HG03342 (cell line): Measurements from ENCODE around the gene PIP4K2C.

Source experiments
- ATAC-seq: cut with Tn5 transposase; IDR thresholded peaks from one replicate; pipeline ENCODE4 v1.9.1; 2021; ENCODE audit warnings: mild to moderate bottlenecking, moderate library complexity; ENCODE audit not compliant: unreplicated experiment

The PIP4K2C gene

DNA sequence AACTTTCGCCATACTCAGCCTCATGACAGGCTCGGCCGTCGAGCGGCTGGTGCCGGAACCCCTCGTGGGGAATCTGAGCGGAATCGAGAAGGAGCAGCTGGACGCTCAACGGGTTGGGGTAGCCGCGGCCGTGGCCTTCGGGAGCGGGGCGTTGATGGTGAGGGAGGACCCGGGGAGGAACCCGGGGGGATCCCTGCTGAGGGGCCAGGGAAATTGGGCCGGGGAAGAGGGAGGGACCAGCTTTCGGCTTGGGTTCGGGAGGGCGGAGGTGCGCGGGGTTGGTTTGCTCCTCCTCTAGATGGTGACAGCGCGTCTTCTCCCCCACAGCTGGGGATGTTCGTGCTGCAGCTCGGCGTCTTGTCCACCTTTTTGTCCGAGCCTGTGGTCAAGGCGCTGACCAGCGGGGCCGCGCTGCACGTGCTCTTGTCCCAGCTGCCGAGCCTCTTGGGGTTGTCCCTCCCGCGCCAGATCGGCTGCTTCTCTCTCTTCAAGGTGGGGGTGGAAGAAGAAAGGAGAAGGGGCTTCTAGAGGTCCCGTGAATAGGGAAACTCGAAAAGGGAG is 30.0 kb downstream of the PIP4K2C start:
- no peak for ATAC-seq

DNA sequence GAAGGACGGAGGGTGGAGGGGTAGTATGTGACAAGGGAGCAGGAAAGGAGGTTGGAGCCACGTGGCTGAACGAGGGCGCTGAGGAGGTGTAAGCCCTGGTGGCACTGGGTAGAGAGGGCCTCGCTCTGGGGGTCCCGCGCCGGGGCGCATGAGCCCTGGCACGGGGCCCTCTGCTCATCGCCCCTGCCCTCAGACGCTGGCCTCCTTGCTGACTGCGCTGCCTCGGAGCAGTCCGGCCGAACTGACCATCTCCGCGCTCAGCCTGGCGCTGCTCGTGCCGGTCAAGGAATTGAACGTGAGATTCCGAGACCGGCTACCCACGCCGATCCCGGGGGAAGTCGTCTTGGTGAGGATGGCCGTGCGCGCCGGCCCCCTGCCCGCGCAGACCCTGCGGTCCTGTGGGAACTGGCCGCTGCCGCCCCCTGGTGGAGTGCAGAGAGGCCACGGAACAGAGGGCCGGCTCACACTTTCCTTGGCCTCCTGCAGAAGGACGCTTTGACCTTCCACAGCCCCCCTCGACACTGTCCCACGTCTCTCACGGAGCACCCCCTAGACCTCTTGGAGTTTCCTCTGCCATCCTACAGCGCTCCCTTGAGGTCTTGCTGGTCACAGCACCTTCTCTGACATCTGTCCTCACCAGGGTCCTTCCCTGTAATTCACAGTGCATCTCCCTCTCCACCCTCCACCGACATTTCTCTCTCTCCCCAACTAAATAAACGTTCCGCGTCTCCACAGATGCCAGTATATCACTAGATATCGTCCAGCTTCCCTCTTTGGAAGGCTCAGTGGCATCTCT is 30.7 kb downstream of the PIP4K2C start:
- no peak for ATAC-seq

DNA sequence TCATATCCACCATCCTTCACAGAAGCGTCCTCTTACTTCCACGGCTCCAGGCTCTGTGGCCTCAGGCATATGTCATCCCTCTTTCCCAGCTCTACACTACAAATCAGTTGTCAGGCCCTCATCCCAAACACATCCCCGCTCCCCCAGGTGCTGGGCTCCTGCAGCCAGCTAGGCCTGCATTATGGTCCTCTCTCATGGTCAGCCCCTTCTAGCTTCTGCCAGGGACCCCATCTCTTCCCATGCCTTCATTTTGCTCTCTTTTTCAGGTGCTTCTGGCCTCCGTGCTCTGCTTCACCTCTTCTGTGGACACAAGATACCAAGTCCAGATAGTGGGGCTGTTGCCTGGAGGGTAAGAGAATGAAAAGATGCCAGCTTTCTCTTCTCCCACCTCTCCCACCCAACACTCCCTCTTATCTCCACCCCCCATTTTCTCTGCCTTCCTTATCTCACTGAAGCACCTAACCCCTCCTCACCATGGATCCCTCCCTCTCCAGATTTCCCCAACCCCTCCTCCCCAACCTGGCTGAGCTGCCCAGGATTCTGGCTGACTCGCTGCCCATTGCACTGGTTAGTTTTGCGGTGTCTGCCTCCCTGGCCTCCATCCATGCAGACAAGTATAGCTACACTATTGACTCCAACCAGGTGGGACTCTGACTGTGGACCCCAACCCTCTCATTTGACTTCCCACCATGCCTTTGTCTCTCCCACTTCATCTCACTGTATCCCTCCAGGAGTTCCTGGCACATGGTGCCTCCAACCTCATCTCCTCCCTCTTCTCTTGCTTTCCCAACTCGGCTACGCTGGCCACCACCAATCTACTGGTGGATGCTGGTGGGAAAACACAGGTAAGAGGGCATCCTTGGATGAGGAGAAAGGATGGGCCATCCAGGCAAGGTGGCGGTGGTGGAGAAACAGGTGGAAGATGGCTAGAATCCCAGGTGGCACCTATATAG is 31.6 kb downstream of the PIP4K2C start:
- ATAC-seq: no peak

DNA sequence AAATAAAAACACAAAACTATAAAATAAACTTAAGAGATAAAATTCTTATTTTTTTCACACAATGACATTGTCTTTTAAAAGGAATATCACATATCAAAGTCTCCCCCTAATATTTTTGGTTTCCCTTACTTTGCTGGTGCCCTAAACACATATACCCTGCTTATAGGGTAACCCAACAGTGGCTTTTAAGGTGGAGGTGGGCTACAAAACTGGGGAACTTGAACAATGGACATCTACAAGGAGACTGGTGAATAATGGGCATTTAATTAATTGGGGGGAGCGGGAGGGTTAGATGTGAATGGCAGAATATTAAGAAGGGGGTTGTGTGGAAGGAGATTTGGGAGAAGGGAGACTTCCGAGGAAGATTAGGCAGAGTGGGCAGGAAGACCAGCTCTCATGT is 32.4 kb downstream of the PIP4K2C start:
- no peak for ATAC-seq

DNA sequence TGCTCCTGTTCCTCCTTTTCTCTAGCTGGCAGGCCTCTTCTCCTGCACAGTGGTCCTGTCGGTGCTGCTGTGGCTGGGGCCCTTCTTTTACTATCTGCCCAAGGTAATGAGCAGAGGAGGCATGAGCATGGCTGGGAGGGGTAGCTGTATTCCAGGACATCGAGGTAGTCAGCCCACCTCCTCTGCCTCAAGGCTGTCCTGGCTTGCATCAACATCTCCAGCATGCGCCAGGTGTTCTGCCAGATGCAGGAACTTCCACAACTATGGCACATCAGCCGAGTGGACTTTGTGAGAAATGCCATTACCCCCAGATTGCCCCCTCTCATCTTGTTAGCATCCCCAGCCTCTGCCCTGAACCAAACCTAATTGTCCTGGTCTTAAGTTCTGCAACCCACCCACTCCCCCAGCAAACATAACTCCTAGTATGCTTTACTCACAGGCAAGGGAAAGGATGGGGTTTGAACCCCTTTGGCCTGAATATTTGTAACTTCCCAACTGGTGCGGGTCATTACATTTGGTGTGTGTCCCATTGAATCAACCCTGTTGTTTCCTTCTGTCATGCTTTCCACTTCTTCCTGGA is 32.9 kb downstream of the PIP4K2C start:
- ATAC-seq: no peak

DNA sequence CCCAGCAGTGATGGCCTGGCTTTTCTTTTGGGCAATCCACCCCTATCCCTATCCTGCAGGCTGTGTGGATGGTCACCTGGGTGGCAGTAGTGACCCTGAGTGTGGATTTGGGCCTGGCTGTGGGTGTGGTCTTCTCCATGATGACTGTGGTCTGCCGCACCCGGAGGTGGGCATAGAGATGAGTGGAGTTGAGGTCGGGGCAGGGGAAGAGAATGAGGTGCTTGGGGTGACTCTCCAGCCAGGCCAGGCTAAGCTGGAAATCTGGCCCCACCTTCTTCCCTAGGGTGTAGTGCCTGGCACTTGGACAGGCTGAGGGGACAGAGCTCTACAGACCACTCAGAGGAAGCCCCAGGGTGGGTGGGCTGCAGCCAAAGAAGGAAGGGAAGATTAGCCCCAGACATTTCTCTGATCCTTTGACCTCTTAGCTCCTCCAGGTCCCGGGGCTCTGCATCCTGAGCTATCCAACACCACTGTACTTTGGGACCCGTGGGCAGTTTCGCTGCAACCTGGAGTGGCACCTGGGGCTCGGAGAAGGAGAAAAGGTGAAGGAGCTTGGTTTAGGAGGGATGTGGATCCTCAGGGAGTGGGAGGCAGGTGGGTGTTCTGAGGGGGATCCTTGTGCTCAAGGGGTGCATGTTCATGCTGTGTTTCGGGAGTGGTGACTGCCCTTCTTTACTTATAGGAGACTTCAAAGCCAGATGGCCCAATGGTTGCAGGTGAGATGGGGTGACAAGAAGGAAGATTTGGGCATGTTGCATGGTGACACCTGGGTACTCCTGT is 33.6 kb downstream of the PIP4K2C start:
- ATAC-seq: no peak

DNA sequence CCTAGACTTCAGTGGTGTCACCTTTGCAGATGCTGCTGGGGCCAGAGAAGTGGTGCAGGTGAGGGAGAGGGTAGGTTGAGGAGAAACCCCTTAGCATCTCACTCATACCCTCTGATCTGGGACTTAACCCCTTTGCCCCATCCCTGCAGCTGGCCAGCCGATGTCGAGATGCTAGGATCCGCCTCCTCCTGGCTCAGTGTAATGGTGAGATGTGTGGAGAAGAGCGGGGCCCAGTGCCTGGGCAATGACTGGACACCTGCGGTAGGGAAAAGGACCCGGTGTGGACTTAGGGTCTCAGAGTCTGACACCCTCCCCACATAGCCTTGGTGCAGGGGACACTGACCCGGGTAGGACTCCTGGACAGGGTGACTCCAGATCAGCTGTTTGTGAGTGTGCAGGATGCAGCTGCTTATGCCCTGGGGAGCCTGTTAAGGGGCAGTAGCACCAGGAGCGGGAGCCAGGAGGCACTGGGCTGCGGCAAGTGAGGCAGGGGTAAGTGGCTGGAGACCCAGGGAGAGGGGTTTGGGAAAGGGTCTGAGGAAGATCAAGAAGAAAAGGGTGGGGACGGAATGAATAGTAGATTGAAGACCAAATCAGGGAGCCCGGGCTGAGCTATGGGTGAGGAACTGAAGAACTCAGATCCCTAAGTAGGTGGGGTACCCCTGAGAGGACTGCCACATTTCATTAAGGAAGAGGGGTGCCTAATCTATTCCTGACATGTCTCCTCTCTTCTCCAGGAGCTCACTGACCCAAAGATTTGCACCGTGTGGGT is 34.5 kb downstream of the PIP4K2C start:
- ATAC-seq: no peak

DNA sequence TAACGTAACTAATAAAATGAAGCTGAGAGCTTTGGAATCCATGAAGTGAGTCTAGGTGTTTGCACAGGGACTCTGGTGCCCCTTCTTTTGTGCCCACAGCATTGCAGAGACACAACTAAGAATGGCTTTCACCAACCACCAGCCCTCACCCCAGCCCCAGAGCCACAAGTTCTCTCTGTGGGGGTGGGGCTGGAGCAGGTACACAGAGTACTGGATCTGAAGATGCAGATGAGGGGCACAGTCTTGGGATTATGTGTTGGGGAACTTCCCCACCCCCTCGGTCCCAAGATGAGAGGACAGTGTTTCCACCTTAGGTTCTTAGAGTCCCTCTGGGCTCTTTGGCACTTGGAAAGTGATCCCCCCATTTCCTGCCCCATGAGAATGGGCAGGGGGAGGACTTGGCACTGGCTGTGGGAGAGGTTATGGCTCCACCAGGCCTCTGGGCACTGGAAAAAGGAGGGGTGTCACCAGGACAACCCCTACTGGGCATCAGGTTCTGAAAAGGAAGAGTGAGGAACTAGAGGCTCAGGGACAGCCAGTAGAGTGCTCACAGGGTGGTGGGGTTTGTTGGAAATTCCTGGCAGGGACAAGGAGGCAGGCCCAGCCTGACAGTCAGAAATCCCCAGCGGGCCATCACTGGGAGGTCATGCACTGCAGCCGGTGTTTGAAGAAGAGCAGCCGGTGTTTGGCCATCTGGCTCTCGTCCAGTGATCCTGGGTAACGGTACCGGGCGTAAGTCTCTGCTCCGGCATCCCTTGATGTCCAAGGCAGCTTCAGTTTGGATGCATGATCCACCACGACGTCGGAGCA is 35.3 kb downstream of the PIP4K2C start:
- ATAC-seq: no peak

DNA sequence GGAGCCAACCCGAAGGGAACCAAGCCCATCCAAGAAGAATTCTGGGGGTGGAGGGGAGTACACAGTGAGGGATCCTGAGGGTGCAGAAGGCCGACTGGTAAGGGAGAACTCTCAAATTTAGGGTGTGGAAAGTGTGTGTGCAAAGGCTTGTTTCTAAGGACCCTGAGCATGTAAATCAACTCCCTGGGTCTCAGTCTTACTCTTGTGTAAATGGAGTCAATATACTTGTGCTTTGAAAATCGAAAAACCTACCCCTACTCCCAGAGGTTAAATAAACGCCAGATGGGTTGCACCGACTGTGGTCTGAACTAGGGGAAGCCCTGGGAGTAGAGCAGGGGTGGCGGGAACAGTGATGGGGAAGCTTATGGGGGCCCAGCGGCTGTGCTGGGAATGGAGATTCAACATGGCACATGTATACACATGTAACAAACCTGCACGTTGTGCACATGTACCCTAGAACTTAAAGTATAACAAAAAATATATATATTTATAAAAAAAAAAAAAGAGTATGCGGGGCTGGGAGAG is 36.0 kb downstream of the PIP4K2C start:
- no peak for ATAC-seq

DNA sequence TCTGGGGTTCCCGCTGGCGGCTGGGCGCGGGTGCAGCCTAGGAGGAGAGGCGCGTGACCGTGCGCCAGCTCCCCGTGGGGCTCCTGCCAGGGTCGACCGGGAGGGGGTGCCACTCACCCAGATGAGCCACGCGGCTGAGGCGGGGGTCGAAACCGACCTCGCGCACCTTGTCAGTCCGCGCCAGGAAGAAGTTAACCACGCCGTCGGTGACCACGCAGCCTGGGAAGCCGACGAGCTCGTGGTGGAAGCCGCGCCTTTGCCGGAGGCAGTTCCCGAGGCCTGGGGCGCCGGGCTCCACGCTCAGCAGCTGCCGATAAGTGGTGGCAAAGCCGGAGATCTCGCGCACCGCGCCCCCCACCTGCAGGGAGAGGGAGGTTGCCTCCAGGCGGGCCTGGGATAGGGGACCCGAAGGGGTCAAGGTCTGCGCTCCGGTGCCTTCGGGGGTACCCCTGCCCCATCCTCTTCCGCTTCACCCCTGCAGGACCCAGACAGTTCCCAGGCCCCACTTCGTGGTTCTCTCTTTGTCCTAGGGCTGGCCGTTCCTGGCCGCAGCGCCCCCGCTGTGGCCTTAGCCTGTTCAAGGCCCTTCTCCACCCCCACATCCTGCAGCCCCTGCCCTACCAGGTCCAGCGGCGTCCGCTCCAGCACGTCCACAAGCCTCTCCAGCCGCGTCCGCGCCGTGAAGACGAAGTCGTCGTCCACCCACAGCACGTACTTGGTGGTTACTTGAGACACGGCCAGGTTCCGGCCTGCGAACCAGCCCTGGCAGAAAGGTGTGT is 36.7 kb downstream of the PIP4K2C start:
- ATAC-seq: no peak

DNA sequence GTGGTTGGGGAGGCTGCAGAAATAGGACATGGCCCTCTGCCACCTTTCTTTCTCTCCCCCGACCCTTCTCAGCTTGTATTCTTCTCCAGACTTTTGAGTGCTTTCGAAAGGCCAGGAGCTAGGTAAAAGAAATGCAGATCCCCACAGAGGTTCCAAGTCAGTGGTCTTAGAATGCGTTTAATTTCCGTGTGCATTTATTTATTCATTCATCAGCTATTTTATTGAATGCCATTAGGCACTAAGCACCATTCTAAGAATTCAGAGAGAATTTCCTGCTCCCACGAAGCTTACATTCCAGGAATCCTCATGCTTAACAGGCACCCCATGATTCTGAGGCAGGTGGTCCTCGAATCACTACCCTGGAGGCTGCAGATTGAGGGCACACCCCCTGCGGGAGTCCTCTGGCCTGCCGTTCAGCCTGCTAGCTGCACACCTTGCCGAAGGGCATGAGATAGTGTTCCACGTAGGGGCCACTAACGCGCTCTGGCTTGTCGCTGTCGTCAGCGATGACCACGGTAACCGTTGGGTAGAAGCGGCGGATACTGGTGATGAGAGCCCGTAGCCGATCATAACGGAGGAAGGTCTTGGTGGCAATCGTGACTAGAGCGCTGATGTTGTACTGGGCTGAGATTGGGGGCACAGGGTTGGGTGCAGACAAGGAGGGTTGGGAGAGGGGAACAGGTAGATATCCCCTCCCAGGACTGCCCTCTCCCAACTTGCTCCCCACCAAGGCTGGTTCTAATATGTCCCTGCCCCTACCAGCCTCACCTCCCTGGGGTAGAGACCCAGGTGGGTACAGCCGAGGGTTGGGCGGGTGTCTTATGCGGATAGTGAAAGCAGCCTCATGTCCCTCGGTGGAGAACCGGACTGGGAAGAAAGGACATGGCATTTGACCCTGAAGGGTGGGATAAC is 37.5 kb downstream of the PIP4K2C start:
- ATAC-seq: no peak

DNA sequence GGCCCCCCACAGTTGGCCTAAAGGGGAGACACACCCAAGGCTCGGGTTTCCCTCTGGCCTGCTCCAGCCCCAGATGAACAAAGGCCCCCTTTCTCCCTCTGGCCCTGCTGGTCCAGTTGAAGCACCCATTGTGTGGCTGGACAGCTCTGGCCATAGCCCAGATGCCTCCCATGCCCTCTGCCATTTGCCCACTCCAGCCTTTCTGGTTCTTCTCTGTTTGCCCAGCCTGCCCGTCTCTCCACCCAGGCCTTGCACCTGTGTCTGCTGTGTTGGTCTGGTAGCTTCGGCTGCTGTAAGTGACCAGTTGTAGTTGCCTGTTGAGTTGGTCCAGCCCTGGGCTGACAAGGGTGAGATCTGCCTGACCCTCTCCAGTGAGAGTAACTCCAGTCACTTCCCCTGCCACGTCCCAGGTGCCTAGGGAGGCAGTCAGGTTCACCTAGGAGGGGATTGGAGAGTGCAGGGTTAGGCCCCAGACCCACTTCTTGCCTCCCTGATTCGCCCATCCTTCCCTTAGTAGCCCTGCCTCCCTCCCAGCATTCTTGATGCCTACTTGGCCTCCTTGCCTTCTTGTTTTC is 39.0 kb downstream of the PIP4K2C start:
- no peak for ATAC-seq

DNA sequence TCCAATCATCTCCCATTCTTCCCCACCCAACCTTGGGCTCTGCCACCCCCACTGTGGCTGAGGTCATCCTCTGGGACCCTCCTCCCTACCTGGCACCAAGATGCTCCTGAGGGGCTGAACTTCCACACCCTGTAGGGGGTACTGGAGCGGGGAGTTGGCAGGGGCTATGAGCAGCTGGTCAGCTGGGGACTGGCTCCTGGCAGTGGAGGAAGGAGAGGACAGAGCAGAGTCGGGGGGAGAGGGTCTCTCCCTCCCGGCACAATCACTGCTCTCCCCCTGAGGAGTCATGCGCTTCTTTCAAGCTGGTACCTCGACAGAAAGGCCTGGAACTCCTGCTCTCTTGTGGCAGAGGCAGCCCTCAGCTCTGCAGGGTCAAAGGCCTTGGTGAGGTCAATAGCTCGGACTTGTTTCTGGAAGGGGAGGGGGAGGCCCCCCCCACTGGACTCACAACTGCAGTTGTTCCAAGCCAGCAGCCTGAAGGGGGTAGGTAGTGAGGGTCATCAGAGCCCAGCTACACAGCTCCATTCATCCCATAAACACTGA is 40.0 kb downstream of the PIP4K2C start:
- ATAC-seq: no peak

DNA sequence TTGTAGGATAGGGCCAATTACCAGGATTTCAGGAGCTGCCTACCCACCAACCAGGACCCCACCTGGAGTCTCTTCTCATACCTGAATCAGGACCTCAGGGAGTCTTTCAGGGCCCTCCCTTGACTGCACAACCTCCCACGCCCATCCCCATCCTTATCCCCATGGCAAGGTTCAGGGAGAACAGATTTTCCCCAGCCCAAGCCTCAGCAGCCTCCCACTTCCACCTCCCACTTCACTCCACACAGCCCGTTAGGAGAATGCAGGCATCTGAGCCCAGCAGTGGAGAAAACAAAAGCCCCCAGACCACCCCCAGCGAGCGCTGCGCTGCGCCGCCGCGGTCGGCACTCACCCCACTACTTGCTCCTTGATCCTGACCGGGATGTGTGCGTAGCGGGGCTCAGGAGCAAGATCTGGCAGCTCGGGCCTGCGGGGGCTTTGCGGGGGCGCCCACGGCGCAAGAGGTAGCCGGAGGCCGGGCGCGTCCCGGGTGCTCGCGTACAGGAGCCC is 40.6 kb downstream of the PIP4K2C start:
- ATAC-seq: no peak

DNA sequence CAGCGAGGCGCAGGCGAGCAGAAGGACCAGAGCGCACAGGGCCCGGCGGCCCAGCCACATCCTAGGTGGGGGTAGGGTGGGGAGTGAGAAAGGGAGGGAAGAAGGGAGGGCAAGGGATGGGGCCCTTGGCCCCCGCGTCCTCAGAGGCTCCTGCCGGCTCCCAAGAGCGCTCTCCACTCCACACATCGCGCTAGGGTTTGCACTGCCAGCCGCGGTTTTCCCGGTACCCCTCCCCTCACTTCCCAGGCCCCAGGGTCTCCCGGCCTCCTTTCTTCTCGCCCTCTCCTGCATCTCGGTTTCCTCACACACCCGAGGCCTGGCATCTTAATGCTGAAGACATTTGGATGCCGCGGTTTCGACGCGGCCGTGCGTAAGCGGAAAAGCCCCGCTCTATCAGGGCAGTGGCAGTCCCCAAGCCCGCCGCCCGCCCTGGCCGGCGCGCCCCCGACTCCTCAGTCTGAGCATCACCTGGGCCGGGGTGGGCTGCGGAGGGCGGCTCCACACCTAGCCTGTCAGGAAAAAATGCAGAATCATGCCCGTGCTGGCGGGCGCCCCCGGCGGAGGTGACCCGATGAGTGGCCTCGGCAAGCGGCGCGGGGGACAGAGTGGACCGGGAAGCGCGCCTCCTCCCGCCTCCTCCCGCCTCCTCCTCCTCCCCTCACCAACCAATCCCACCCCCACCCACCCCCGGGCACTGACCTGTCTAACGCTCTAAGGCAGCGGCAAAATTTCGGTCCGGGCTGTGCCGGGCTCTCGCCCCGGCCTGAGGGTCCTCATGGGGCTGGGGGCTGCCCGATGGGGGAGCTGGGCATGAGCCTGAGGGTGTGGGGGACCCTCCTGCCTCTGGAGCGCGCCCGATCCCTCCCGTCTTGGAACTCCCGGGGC is 41.3 kb downstream of the PIP4K2C start:
- no peak for ATAC-seq
